Right renal pelvis (tissue), 4 donors: ENCODE data around the gene ISLR2. TPM values are rescaled to one million over a fixed set of nuclear protein-coding genes. Genes with fewer than 3 reads are reported as not detected.
"Not testable (repeated sequence)": the region's sequence is repeated elsewhere in the genome, so short reads cannot be mapped to it uniquely, and the experiment has no call there.

Experiments
- DNase-seq, 4 donors: peaks; one replicate each; pipeline ENCODE4 v3.0.0-alpha.2; 2013; ENCODE audit warnings: low read depth in 4 of 4, low spot score in 3 of 4, missing footprints in 1 of 4
- polyA plus RNA-seq, 4 donors: library from polyadenylated mRNA; unstranded; fragments of 120-200 nt; gene quantifications; one replicate each; pipeline ENCODE4 v1.2.1, GENCODE V29; 2013; ENCODE audit not compliant: insufficient read length in 4 of 4

ISLR2 gene
- polyA plus RNA-seq, 4 donors, result 0.57 to 1.5 (median 0.72) TPM

- DNase-seq, result no peak
Observed at GRCh38 chr15:74155766-74156417, 25.5 kb downstream of the ISLR2 start.

DNA sequence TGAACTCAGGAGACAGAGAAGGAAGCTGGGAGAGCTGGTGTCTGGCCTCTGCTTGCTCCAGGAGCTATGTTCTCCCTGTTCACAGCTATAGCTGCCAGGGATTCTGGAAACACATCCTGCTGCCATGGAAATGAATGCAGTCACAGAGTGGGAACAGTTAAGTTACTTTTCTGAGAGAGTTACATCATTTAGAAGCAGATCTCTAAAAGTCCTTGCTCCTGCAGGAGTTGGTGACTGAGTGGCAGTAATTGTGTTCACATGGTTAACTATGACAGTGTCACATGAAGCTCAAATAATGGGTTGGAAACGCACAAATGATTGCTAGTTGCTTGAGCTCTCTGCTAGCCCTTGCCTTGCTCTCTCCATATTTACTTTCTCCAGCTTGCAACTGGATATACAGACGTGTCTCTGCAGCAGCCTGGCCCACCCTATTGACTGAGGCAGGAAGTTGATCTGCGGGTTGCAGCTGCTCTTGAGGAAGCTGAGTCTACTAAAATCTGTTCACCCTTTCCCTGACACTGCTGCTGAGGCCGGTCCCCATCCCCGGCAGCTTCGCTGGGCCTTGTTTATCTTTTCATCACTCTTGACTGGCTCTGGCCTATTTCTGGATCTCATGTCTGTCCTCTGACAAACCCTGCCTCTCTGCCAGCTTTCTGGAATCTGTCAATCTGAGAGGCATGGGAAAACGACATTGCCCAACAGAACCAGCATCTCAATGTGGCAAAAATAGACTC, 26.5 kb downstream of the ISLR2 start:
- no peak for DNase-seq

DNA sequence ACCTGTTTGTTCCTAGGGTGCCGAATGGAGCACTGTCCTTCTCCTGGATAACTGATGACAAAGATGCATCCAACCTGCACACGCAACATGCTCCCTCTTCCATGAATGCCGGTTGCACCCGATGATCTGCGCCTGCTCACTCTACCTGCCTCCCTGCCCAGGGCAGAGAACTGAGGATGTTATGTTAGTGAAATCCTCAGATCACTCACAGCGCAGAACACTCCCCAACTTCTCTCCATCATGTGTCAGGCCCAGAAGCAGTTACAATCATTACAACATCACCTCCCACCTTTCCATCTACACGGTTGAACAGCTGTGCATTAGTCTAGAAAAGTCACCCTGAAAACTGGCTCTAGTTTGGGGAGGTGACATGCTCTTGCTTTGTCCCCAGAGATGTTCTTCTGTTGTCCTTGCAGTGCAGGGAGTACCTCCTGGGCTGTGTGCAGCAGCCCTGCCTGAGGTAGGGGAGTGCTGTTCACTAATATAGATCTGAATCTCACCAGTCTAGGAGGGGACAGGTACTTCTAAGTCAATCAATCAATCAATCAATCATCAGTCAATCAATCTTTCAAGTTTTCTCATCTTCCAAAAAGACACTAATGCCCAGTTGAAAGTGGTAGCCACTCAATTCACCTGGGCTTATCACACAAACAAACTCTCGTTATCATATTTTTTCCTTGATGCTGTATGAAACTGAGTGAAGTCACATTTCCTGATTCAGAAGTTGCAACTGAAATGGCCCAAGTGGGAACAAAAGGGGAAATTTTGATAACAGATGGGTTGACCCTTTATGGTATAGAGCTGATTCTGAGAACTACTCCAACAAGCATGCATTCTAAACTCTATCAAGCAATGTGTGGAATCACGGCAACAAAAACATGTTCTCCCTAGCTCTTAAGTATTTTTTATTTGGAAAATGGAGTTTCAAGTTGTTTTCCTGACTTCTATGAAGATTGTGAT, 27.8 kb downstream of the ISLR2 start:
- DNase-seq, result no peak

DNA sequence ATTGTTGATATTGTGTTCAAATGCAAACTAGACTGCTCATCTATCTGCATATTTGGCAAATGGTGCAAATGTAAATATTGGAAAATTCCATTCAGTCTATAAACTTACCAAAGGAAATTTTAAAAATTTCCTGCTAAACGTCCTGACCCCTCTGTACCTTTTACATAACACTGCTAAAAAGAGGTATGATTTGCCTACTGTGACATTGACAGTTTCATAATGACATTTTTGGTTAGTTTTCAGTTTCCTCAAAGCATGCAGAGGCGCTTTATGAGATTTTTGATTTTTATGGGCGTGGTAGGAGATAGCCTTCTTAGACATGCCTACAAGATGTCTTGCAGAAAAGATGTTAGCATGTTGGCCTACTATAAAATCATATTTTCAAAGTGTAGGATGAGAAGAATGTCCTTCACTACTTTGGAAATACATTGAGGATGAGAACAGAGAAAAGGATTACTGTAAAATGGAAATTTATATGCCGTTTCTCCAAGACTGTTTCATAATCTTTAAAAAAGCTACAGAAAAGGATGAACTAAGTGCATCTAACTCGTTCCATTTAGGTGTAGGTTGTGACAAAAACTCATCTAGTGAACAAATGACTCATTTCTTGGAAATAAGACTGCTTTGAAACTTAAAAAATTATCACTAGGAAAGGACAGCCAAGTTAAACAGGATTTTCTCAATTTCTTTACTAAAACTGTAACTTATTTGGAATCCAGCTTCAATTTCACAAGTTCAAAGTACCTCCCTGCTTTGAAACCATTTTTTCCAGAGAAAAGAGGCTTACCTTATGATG, 28.7 kb downstream of the ISLR2 start:
- DNase-seq, result no peak

- DNase-seq, result no peak
Observed at GRCh38 chr15:74159773-74160172, 29.4 kb downstream of the ISLR2 start.

DNA sequence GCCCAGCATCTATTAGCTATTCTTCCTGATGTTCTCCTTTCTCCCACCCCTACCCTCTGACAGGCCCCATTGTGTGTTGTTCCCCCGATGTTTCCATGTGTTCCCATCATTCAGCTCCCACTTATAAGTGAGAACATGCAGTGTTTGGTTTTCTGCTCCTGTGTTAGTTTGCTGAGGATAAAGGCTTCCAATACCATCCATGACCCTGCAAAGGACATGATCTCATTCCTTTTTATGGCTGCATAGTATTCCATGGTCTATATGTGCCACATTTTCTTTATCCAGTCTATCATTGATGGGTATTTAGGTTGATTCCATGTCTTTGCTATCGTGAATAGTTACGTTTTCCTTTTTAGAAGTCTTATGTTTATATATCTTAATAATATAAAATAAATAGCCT, 30.0 kb downstream of the ISLR2 start:
- not testable (repeated sequence) for DNase-seq

DNA sequence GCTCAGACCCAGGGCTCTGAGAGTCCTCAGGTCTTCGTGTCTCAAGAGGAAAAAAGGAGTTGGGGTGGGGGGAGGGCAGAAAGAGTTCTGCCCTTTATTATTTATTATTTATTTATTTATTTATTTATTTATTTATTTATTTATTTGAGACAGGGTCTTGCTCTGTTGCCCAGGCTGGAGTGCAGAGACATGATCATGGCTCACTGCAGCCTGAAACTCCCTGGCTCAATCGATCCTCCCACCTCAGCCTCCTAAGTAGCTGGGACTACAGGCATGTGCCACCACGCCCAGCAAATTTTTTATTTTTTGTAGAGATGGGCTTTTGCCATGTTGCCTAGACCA, 31.8 kb downstream of the ISLR2 start:
- not testable (repeated sequence) for DNase-seq

DNA sequence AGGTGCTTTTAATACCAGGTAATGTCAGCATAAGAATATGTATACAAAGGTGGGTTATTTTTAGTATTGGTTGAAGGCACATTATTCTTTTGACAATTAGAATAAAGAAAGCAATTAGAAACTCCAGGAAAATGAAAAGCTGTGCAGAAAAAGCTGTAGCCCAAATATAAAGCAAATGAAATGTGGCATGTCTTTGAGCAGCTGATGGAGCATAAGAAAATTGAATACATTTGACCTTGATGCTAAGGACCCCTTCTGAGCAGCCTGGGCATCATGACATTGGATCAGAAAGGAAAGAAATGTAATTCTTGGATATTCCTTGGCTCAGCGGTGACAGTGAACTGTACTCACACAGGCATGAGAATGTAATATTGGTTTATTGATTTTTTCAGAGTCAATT, 35.1 kb downstream of the ISLR2 start:
- DNase-seq, result no peak

DNA sequence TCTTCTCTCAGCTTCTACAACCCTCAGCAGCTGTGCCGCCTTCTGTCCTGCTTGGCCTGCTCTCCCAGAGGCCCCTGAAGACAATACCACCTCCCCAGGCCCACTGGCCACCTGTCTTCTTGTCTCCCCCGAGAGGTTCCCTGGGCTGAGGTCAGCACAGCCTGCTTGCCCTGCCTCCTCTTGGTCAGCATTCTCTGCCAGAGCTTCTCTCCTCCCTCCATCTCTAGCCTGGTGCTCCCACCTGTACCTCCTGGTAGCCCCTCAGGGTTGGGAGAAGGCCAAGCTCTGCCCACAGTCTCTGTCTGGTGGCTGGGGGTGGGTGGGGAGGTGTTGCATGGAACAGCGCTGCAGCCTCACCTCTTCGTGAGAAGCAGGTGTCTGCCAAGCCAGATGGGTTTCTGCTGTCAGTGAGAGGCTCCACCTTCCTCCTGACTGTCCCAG, 37.5 kb downstream of the ISLR2 start:
- DNase-seq, result no peak

DNA sequence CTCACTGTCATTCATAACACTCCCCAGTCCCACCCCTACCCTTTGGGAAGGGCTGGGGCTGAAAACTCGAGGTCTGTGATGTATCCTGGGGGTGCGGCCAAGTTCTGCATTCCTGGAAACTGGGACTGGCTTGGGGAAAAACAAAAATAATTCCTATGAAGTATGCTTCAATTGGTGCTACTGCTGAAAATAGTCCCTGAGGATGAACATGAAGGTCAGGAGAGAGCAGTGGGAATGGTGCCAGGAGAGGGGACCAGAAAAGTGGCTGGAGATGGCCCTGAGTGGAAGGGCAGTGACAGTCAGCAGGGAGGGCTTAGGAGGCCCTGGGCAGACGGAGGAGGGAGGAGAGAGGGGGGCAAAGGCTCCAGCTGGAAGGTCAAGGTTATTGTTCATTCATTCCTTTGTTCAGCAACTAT, 38.3 kb downstream of the ISLR2 start:
- DNase-seq, result no peak

DNA sequence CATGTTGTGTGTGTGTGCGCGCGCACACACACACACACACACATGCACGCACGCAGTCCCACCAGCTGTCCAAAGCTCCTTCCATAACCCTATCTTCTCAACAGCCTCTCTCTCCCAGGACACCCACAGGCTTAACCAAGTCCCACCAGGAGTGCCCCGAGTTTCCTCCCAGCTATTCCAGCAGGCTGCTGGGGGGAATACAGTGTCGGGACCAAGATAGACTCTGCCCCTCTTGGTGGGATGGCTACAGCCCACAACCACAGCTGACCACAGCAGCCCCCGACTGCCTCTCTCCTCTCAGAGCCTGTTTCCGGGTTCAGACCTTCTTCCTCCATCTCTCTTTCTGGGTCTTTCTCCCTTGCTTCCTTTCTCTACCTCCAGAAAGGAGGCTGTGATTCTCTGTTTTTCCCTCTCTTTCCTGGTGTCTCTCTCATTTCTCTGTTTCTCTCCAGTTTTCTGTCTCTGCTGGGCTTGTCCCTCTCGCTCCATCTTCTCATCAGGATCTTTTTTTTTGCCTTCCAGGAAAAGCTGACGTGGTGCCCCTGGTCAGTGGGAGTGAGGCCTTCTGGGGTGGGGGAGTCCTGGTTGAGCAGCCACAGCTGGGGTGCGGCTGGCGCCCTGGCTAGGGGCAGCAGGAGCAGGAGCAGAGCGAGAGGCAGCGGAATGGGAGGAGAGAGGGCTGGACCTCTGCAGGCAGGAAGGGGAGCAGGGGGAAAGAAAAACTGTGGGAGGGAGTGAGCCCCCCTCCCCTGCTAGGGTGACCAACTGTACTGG, 39.9 kb downstream of the ISLR2 start:
- no peak for DNase-seq

- DNase-seq, result no peak
Observed at GRCh38 chr15:74170875-74171578, 40.6 kb downstream of the ISLR2 start.

- no peak for DNase-seq
Observed at GRCh38 chr15:74171965-74172541, 41.7 kb downstream of the ISLR2 start.

- no peak for DNase-seq
Observed at GRCh38 chr15:74172701-74173379, 42.5 kb downstream of the ISLR2 start.

- DNase-seq, result no peak
Observed at GRCh38 chr15:74173380-74174218, 43.2 kb downstream of the ISLR2 start, which contains the start of gene ISLR. ISLR (plus strand) TSS chr15:74173710; CDS start chr15:74174859, 1,149 bp downstream.

- no peak for DNase-seq
Observed at GRCh38 chr15:74174219-74174957, 44.0 kb downstream of the ISLR2 start.

DNA sequence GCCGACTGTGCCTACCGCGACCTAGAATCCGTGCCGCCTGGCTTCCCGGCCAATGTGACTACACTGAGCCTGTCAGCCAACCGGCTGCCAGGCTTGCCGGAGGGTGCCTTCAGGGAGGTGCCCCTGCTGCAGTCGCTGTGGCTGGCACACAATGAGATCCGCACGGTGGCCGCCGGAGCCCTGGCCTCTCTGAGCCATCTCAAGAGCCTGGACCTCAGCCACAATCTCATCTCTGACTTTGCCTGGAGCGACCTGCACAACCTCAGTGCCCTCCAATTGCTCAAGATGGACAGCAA, 44.5 kb downstream of the ISLR2 start:
- no peak for DNase-seq
